SKM-1 treated with dmso at 0.1 percent for 144 hours (cell line): ENCODE measurements around the gene TPPP.
"Not testable (repeated sequence)": the region's sequence is repeated elsewhere in the genome, so short reads cannot be mapped to it uniquely, and the experiment has no call there.

Source experiments
- DNase-seq: peaks from one replicate; lab custom pipeline; 2025; ENCODE audit not compliant: unreplicated experiment; lab: John Stamatoyannopoulos, UW

The TPPP gene

GRCh38 chr5:695475-695874 lies 2.3 kb upstream of the TPPP start:
- not testable (repeated sequence) for DNase-seq

GRCh38 chr5:694042-694431 lies 885 bp upstream of the TPPP start:
- DNase-seq: not testable (repeated sequence)

DNA sequence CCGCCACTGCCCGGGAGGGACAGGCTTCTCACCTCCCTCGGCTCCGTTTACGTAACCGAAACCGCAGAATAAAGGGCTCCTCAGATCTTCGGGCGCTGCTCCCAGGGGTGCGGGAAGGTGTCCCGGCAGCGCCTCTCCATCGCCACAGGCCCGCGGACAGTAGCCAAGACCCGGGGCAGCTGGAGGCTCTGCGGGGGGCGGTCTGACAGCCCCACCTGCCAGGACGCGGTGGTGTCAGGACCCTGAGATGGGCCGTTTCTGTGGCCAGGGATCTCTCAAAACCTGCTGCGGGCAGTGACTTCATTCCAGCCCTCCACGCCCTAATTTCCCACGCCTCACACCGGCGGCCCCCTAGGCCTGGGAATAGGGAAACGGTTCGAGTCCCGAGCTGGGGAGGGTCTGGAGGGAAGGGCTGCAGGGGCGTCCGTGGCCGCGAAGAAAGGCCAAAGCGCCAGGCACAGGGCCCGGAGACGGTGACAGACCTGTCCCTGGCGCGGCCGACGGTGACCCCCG lies 567 bp downstream of the TPPP start:
- not testable (repeated sequence) for DNase-seq

DNA sequence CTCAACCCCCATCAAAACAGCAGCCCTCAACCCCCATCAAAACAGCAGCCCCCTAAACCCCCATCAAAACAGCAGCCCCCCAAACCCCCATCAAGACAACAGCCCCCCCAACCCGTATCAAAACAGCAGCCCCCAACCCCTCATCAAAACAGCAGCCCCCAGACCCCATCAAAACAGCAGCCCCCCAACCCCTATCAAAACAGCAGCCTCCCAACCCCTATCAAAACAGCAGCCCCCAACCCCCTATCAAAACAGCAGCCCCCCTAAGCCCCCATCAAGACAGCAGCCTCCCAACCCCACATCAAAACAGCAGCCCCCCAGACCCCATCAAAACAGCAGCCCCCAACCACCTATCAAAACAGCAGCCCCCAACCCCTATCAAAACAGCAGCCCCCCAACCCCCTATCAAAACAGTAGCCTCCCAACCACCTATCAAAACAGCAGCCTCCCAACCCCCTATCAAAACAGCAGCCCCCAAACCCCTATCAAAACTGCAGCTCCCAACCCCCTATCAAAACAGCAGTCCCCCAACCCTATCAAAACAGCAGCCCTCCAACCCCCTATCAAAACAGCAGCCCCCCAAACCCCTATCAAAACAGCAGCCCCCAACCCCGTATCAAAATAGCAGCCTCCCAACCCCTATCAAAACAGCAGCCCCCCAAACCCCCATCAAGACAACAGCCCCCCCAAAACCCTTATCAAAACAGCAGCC lies 1.2 kb downstream of the TPPP start:
- DNase-seq: no peak

DNA sequence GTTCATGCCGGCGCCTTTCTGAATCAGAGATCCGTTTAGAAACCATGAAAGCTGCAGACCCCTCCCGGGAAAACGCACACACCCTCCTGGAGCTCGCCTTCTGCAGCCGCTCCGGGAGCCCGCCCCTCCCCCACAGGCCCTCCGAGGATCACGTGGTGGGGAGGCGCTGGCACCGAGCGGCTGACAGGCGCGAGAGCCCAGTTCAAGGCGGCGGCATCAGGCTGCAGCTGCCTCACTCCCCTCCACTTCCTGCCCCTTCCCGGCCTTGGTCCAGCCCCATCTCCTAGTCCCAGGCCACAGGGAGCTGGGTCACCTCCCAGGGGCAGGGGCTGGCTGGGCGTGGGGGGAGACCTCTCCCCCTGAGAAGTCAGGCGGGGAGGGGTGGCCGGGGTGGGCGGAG lies 2.1 kb downstream of the TPPP start:
- not testable (repeated sequence) for DNase-seq

- not testable (repeated sequence) for DNase-seq
These were observed 2.9 kb downstream of the TPPP start for GRCh38 chr5:690293-690692.

GRCh38 chr5:688348-689010 lies 4.7 kb downstream of the TPPP start:
- not testable (repeated sequence) for DNase-seq

- not testable (repeated sequence) for DNase-seq
These were observed 6.2 kb downstream of the TPPP start for GRCh38 chr5:686936-687335.

DNA sequence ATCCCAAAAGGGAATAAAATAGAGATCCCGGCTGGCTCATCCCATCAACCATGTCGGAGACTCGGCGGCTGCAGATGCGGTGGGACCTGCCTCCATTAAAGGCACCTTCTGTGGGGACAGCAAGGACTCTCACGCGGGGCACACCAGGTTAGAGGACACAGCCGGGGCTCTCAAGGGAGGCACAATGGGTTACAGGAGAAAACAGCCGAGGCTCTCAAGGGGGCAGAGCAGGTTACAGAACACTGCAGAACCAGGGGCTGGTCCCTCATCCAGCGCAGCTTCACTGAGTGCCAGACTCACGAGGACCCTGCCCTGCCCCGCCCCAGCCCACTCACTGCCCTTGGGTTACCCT lies 7.0 kb downstream of the TPPP start:
- not testable (repeated sequence) for DNase-seq

GRCh38 chr5:685262-686171 lies 7.6 kb downstream of the TPPP start:
- DNase-seq: no peak

- DNase-seq: no peak
These were observed 8.4 kb downstream of the TPPP start for GRCh38 chr5:684751-685216.

- DNase-seq: no peak
These were observed 9.3 kb downstream of the TPPP start for GRCh38 chr5:683551-684481.

DNA sequence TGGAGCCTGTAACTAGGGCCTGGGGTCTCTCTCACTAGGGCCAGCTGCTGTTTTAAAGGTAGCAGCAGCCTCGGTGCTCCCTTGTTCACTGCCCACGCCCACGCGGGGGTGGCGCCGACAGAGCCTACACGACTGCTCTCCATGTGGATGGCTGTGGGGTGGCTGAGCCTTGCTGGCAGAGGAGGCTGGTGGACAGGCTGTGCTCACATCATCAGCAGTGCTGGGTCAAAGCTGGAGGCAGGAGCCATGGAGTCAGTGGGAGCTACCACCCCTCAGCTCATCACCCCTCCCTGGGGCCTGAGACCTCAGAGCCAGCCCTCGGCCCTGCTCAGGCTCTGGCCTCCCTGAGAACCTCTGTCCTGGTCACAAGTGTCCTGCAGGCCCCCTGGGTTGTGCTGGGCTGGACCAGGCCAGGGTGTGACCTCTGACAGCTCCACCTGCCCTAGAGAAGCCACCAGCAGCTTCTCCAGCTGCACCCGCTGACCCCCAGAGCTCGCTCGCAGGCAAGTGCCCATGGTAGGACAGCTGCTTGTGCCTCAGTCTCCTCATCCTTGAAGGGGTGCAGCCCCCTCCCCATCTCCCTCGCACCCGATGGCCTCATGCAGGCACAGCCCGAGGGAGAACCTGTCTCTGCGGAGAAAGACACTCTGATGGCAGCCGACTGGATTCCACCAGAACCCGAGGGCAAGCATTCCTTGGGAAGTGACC lies 10.3 kb downstream of the TPPP start:
- not testable (repeated sequence) for DNase-seq

GRCh38 chr5:682216-682615 lies 10.9 kb downstream of the TPPP start:
- not testable (repeated sequence) for DNase-seq

GRCh38 chr5:681317-682191 lies 11.6 kb downstream of the TPPP start:
- not testable (repeated sequence) for DNase-seq

DNA sequence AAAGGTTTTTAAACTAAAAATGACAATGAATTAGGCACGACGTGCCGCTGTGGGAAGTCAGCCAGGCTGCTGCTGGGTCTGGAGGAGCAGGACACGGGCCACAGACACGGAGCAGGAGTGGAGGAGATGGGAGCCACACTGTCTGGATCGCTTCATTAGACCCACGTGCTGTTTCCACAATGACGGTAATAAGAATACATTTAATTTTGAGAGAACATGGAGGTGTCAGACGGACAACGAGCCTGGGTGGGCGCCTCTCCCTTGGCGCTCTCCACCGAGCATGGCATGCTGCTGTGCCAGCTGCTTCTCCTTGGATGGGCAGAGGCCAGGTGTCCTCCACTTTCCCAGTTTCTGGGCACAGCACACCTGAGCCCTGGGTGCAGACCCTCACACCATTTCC lies 12.3 kb downstream of the TPPP start:
- not testable (repeated sequence) for DNase-seq

- not testable (repeated sequence) for DNase-seq
These were observed 12.9 kb downstream of the TPPP start for GRCh38 chr5:680118-680795.
